GM19043 (cell line): ENCODE measurements around the gene SHB.

ENCODE experiments used
- ATAC-seq: cut with Tn5 transposase; IDR thresholded peaks from one replicate; pipeline ENCODE4 v1.9.1; 2021; ENCODE audit warnings: low read depth; ENCODE audit not compliant: unreplicated experiment

The SHB gene

DNA sequence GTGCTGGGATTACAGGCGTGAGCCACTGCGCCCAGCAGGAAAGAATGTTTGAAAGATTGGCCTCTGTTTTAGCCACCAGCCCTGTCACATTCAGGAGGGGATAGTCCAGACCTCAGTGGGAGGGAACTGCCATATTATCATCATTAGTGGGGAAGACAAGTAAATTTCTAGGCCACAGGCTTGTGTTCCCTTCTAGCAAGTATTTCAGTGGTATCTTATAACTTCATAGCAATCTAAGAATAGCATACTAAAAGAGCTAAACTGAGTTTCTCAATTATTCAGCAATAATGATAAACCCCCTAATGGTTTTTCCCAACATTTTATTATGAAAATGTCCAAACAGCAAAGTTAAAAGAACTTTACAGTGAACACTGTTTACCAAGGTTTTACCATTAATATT is 195.1 kb downstream of the SHB start:
- no peak for ATAC-seq

DNA sequence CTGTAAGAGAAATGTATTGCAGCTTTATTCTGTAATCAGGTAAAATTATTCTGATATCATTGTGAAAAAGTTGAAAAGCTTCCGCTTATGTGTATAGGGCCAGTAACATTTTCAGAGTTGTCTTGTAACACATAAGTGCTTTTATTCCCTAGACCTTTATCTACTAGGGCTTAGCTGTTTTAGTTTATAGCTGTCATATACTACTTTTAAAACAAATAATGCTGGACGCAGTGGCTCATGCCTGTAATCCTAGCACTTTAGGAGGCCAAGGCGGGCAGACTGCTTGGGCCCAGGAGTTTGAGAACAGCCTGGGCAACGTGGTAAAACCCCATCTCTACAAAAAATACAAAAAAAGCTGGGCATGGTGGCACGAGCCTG is 198.2 kb downstream of the SHB start:
- ATAC-seq, result no peak

DNA sequence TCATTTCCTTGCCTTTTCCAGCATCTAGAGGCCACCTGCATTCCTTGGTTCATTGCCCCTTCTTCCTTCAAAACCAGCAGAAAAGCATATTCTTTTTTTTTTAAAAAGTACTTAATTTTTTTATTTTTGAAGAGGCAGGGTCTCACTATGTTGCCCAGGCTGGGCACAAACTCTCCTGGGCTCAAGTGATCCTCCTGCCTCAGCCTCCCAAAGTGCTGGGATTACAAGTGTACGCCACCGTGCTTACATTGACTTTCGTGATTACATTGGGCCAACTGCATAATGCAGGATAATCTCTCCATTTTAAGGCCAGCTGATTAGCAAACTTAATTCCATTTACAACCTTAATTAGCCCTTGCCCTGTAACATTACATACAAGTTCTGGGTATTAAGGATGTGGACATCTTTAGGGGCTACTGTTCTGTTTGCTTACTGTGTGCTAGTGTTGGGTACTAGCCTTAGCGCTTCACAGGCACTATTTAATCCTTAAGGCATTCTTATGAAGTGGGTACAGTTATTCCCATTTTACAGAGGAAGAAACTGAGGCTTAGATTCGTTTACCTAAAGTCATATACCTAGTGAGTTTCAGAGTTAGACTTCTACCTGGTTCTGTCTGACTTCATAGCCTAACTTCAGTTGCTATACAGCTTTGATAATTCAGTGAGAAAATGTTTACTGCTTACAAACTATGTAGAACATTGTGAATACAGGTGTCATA is 198.8 kb downstream of the SHB start:
- ATAC-seq, result no peak
